SHP77 (cell line): ENCODE data around the gene DTHD1.

ENCODE experiments used
- DNase-seq, 2 experiments: peaks; one replicate each; lab custom pipeline; 2025; lab: John Stamatoyannopoulos, UW

DTHD1 gene

GRCh38 chr4:36313703-36314102, 32.3 kb downstream of the DTHD1 start:
- DNase-seq = no peak

DNA sequence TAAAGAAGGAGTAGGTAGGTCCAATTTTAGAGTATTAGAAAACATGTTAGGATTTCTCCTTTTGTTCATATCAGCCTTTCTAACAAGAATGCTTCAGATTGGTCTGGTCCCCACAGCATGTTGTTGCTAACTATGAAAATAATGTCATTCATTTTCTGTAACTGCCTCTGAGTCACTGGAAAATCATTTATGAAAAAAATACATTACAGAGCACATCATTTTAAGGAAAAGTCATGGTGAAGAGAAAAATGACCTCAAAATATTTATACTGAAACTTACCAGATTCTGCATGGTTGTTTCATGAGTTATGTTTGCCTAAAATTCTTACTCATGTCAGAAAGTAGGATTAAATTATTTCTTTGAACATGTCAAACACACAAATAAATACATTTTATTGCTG, 35.2 kb downstream of the DTHD1 start:
- DNase-seq = no peak

DNA sequence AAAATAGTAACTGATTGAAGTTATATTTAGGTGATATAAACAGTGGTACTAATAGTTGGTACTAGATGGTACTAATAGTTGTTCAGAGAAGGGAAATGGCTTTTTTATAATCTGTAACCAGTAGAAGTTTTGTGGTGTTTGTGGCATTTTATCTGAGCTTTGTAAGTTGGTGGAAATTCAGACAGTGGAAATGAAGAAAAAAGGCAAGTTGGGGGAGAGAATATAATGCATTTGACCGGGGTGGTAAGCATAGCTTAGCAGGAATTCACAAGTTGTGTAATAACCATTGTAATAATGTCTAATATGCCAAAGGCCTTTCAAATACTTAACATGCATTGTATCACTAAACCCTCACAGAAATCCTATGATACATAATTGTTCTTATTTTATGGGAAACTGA, 36.3 kb downstream of the DTHD1 start:
- DNase-seq = no peak

- no peak for DNase-seq
Measured at GRCh38 chr4:36320117-36320896, 38.9 kb downstream of the DTHD1 start.

- no peak for DNase-seq
Measured at GRCh38 chr4:36321176-36321575, 39.8 kb downstream of the DTHD1 start.

- no peak for DNase-seq
Measured at GRCh38 chr4:36322921-36323354, 41.5 kb downstream of the DTHD1 start.

DNA sequence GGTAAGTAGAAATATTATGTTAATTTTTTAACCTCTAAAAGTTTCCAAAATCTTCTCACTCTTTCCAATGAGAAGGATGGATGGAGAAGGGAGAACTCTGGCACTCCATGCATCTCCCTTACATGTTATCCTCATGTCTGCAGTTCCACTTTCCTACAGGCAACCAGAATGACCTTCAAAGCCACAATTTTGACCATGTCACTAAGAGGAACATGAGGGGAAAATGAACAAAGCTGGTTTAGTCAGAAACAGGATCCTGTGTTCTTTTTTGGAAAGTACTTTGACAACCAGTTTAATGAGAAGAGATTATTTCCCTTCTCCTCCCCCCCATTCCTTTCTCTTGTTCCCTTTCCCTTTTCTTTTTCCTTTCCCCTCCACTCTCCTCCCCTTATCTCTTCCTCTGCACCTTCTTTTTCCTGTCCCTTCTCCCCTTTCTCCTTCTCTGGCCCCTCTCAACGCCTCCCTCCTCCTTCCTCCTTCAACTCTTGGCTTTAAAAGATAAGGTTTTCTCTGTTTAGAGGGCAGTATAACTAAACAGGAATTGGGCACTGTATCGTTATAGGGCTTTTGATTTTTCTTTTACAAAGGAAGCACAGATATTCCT, 42.5 kb downstream of the DTHD1 start:
- no peak for DNase-seq

- no peak for DNase-seq
Measured at GRCh38 chr4:36324808-36325207, 43.4 kb downstream of the DTHD1 start.

GRCh38 chr4:36325499-36325898, 44.1 kb downstream of the DTHD1 start:
- DNase-seq = no peak

DNA sequence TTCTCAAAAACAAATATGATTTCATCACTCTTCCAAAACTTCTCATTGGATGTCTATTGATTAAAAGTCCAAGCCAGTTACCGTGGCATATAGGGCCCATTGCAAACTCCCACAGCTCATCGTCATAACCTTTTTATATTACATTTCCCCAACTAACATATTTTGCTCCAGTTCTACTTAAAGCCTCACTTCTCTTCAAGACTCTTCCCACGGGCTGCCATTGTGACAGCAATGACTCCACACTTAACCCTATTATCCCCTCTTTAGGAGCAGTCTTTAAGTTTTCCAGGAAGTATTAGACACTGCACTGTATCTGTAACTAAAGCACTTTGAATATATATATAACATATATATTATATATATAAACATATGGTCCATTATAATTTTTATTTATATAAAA, 44.5 kb downstream of the DTHD1 start:
- DNase-seq = no peak

DNA sequence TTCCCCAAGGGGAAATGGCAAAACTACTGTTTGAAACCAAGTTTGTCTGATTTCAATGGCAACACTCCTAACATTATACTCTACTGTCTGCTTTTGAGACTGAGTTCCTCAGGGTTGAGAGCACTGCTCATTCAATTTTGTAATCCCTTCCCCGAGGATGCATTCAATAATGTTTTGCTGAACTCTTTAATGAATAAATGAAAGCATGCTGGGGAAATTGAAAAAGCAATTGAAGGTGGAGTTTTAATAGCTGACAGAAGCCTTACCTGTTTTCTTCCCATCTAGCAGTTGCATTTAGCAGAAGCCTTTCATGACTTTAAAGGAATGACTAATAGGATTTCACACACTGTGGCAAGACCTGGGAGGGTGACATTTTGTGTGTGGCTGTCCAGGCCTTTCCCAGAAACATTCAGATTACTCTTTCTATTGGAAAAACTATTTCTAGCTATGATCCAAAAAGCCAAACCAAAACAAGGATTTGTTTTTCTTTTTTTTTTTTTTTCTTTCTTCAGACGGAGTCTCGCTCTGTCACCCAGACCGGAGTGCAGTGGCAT, 45.1 kb downstream of the DTHD1 start:
- no peak for DNase-seq

DNA sequence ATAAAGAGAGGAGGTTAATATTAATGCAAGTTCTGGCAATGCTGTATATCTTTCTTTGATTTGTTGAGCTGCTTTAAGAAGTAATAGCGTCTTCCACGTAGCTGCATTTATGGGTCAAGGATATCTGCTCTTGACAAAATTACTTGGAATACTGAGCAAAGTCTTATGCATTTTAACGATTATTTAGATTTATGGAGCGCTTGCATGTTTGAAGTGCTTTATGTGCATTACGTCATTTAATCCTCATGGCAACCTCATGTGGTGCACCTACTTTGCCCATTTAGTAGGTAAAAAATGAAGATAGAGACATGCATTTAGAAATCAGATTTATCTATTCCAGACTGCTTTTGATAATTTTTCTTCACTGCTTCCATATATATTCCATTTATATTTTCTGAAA, 46.0 kb downstream of the DTHD1 start:
- DNase-seq = no peak

- DNase-seq = no peak
Measured at GRCh38 chr4:36328130-36328529, 46.7 kb downstream of the DTHD1 start.

DNA sequence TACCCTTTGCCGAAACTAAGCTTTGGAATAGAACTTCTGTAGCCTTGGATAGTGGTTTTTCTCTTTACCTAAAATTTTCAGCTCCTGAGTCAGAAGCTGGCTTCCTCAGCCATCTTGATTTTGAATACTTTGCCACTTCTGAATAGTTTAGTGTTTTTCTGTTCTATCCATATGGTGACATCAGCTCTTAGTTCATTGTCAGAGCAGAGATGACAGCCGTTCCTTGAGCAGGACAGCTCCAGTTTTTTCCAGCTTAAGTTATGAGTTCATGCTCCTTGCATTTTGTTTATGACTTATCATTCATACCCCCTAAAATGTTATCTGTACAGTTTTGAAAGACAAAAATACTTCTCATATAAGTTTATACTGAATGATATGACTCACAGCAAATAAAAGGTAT, 47.8 kb downstream of the DTHD1 start:
- DNase-seq = no peak

GRCh38 chr4:36330796-36331195, 49.4 kb downstream of the DTHD1 start:
- no peak for DNase-seq

DNA sequence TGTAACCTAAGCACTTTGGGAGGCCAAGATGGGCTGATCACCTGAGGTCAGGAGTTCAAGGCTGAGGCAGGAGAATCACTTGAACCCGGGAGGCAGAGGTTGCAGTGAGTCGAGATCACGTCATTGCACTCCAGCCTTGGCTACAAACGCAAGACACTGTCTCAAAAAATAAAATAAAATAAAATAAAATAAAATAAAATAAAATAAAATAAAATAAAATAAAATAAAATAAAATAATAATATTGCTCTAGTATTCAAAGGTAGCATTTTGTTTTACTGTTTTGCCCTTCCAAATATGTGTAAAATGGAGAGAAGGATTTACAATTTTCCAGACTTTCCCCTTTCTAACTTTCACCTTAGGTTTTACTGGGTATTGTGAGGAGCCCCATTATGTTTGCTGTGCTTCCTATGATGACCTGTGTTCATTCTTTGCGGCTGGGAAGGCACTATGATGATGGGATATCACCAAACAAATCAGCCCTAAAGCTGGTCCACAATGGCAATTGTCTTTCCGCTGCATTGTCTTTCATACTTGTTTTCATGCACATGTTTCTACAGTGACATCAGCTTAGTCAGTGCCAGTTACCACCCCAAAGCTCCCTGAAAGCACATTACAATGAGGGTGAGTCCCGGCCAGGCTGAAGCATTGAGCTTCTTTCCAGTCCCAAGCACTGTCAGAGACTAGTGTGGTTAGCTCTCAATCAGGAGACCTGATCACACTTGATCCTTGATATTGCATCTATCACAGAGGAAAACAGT, 50.8 kb downstream of the DTHD1 start:
- no peak for DNase-seq

DNA sequence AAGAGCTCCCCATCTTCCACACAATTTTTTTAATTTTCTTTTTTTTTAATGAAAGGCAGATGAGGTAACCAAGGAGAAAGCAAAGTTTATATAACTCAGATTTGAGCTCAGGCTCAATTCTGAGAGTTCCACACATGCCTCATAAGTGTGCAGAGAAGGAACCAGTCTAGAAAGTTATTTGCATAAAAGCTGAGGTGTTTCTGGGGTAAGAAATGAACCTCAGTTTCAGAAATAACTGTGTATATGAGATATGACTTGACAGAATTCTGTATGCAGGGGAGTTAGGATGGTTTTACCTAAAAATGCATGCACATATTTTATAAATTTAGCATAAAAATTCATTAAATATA, 51.3 kb downstream of the DTHD1 start:
- DNase-seq = no peak

DNA sequence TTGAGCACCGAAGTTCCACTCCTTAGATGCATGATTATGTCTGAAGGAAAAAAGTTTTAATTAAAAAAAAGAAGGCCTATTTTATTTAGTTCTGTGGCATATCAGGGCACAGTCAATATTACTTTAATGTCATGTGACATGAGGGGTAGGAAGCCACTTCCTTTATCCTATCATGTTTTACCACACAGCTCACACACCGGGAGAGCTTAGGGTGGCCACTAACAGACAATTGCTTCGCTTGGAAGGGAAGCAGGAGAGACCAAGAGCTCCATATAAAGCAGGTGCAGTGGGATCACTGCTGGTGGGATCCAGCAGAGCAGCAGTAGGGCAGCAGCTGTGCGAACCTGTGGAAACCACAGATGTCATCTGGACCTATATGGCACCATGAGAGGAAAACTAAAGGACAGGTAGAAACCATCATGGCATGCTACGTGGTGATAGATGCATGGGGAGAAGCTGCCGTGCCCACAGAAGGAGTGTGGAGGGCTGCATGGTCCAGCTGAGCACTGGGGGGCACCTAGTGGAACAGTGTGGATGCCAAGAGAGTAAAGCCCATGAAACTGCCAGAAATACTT, 52.0 kb downstream of the DTHD1 start:
- DNase-seq = no peak

DNA sequence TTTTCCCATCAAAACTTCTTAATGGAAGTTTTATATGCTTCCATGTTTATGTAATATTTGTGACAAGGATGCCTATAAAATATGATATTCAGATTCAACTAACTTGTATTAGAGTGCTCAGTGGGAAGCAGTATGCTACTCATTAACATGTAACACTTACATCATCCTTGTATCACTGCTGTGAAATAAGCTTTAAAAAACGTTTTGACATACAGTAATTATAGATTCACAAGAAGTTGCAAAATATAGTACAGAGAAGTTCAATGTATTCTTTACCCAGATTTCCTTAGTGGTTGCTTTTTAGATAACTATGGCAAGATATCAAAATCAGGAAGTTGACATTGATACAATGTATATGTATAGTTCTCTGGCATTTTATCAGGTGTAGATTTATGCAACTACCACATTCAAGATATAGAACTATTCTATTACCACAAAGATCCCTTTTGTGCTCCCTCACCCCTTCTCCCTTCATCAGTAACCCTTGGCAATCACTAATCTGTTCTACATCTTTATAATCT, 56.3 kb downstream of the DTHD1 start:
- no peak for DNase-seq

DNA sequence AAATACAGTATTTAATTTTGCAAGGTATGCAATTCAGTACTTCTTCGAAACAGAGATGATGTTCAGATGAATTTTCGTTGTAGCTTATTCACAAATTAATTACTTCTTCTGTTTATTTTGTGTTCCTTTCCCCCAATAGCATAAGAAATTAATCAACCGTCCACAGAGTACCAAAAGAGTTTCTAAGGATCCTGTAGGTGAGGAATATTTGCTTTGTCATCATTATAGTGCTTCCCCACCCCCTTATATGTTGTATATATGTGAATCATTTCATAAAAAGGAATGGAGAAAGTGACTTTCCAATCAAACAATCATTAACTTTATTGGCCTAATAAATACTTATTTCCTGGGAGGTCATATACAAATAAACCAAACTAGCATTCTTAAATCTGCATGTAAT, 57.6 kb downstream of the DTHD1 start:
- DNase-seq = no peak

GRCh38 chr4:36341936-36342335, 60.5 kb downstream of the DTHD1 start:
- no peak for DNase-seq

GRCh38 chr4:36343501-36344175, 62.2 kb downstream of the DTHD1 start:
- no peak for DNase-seq
